HG03558 (cell line): ENCODE data around the gene ADCY4.

Experiments
- ATAC-seq: cut with Tn5 transposase; IDR thresholded peaks from one replicate; pipeline ENCODE4 v1.9.1; 2021; ENCODE audit warnings: moderate number of reproducible peaks; ENCODE audit not compliant: unreplicated experiment; ENCODE audit errors: extremely low read depth

ADCY4 gene

DNA sequence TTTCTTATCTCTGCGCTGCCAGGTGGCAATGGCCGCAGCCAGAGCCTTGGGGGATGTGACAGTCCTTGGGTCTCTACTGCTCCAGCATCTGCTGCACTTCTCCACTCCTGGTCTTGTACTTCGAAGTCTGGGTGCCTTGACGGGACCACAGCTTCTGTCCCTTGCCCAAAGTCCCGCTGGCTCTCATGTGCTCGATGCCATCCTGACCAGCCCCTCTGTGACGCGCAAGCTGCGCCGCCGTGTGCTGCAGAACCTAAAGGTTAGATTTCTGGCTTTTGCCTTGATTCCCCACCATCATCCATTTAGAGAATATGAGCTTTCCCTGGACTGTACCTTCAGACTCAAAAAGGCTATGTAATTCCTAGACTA, 30.9 kb downstream of the ADCY4 start:
- ATAC-seq = no peak

DNA sequence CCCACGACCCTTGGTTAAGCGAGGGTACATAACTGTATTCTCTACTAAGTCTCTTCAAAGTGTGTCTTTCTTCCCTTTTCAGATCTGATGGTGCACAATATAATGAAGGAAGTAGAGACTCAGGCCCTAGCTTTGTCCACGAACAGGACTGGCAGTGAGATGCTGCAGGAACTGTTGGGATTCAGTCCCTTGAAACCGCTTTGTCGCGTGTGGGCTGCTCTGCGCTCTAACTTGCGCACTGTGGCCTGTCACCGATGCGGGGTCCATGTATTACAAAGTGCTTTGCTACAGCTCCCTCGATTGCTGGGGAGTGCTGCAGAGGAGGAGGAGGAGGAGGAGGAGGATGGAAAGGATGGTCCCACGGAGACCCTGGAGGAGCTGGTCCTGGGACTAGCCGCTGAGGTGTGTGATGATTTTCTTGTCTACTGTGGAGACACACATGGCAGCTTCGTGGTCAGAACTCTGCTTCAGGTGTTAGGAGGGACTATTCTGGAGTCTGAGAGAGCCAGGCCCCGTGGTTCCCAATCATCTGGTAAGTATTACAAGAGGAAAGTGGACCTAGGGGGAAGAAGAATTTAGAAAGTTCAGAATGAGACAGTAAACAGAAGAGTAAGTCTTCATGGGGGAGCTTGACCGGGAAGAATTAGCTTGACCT, 34.4 kb downstream of the ADCY4 start:
- no peak for ATAC-seq

DNA sequence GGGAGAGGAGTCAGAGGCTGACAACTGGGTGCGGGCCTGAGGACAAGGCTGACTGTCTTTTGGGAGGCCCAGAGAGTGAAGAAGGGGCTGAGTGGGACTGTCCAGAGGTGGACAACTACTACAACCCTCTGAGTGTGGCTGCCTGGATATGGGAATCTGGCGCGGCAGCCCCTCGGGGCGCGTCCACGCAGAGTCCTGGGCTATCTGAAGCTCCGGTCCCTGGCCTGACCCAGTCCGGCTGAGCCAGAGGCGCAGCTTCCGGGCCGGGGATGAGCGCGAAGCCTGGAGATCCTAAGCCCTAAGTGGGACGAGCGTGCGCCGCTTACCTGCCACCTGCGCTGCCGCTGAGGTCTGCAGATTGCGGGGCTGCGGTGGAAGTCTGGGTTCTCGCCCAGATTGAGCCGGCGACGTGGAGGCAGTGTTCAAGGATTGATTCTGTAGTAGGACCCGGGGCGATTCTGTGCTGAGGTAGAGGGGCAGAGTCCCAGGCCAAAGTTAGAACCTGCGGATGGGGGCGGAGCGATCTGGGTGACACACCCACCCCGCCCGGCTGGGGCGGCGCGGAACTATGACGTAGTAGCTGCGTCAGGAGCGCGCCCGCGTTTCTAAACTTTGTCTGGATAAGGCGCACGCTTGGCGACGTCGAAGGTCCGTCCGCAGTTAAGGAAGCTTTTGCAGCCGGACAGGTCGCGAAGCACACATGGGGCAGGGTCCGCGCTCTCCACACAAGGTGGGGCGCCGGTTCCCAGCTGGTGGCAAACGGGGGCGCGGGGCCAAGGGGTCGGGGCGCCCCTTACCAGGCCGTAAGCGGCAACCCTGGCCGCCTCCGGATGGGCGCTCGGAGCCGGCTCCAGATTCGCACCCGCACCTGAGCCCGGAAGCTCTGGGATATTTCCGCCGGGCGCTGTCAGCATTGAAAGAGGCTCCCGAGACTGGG, 35.3 kb downstream of the ADCY4 start, which contains the start of the genes DHRS1 and NOP9:
DHRS1 (minus strand) TSS at position 526 of the 937 bp plus-strand sequence. CDS start 674 bp downstream, outside the sequence.
NOP9 (plus strand) TSS at position 596 of the 937 bp plus-strand sequence; CDS start at position 701, 105 bp downstream.
- peak; percentile 40 for ATAC-seq

DNA sequence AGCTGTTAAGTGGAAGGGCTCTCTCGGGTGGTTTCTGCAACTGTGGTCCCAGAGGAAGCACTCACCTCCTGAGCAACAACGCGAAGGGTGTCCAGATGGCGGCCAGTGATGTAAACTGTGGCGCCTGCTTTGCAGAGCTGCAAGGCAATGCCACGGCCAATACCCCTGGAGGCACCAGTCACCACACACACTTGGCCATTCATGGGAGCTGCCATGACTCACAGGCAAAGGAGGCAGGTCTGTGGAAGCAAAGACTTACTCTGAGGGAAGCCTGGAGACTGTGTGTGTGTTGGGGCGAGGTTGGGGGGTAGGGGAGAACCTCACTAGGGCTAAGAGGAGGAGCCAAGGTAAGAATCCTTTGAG, 36.0 kb downstream of the ADCY4 start:
- no peak for ATAC-seq

DNA sequence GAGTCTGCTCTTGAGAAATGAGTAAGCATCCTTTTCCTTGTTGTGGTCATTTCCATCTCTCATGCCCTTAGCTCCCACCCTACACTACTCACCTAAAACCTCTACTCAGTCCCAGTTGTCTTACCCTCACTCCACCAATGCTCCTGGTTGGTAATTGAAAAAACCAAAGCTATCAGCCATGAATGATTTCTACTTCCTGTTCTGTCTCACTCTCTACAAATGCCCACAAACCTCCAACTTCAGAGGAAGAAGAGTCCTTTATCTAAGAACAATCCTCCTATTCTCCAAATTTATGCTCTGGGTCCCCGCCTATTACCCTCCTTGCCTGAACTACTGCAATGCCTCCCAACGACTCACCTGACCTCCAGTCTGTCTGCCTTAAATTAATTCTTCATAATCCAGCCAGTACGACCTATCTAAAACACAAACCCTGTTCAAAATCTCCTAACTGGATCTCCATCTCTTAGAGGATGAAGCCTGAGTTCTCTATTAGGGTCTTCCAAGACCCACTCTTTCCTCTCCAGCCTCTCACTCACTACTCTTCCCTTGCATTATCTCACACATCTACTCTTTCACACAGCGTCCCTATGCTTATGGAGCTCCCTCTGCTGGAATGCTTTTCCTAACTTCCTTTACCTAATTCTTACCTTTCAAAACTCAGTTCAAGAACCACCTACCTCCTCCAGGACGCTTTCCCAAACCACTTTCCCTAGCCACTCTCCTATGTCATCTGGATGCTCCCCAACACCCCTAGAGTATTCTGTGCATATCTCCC, 37.5 kb downstream of the ADCY4 start:
- peak; percentile 10 for ATAC-seq

DNA sequence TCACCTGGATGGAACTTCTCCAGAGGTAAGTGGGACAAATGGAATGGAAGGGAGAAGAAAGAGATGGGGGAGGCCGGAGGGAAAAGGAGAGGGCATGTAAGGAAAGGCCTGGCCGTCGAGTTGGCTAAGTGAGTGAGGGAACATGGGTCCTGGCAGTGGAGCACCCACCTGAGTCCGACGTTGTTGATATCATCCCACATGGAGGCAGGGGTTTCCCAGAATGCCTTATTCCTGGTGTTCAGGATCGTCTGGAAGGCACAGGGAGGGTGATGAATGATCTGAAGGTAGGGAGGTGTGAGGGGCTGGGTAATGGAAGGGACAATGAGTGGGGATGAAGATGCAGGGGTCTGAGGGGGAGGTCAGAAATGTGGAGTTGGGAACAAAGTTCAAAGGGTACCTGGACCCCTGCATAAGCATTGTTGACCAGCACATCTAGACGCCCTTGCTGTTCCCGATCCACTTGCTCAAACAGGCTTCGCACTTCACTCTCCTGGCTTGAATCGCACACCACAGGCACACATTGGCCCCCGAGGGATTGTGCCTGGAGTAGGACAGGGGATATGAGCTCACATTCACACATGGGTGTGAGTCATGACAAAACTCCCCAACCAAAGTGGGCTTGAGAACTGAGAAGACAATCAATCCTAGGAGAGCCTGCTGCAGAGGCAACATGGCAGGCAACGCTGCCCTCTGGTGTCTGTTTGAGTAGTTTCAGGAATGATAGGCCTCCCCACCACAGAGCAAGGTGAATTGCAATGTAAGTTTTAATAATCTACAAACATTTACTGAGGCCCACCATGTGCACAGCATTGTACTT, 38.3 kb downstream of the ADCY4 start:
- ATAC-seq = peak; percentile 32

DNA sequence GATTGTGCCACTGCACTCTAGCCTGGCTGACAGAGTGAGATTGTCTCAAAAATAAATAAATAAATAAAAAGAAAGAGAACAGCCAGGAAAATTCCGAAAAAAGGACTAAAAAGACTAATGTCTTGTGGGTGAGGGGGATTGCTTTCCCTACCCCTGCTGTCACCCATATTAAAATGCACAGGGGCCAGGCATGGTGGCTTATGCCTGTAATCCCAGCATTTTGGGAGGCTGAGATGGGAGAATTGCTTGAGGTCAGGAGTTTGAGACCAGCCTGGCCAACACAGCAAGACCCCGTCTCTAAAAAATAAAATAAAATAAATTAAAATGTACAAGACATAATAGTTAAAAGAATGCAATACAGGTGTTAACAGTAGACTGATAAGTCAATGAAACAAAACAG, 41.3 kb downstream of the ADCY4 start:
- no peak for ATAC-seq

DNA sequence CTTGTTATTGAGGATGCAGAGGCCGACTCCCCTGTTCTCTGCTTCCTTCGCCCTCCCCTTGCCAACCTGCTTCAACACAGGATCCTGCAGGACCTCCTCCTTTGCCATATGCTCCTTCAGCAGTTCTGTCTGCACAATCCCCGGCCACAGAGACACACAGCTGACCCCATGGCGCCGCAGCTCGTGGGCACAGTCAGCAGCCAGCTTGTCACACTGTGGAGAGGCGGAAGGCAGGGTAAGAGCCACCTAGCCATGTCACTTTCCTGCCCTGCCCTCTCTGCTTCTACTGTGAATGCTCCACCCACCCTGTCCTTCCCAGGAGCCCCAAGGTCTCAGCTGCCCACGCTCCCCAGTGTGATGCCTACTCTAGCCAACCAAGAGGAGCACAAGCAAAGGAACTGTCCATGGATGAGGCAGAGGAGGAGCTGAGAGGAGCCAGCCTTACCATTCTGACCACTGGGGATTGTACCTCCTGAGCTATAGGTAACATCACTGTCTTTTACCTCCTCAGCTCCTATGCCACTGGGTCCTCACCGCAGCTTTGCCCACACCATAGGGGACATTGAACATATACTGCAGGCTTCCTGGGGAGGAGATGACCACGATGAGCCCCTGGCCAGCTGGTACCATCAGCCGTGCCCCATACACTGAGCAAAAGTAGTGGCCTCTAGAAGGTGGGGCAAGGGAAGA, 42.6 kb downstream of the ADCY4 start:
- ATAC-seq = no peak

DNA sequence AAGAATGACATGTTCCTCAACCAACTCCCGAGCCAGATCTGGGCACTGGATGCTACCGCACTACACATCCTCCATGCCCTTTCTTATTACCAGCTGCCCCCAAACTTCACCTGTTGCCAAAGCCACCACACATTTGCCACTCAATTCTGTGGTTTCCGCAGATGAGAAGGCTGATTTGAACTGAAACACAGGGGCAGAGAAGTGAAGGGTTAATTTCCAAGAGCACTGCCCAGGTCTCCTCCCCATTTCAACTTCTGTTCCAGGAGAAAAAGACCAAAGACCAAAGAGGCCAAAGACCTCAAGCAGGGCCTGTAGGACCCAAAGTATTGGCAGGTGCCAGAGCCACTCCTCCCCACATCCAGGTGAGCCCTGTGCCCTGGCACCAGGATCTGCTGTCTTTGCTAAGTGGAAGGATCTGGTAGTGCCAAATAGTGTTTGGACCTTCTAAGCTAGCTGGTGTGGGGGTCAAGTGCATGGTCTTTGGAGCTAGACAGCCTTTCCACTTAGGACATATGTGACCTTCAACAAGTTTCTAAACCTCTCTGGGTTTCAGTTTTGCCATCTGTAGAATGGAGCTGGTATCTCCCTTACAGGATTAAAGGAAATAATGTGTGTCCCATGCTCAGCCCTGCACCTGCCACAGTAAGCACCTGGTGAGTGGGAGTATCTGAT, 43.3 kb downstream of the ADCY4 start:
- ATAC-seq = no peak

DNA sequence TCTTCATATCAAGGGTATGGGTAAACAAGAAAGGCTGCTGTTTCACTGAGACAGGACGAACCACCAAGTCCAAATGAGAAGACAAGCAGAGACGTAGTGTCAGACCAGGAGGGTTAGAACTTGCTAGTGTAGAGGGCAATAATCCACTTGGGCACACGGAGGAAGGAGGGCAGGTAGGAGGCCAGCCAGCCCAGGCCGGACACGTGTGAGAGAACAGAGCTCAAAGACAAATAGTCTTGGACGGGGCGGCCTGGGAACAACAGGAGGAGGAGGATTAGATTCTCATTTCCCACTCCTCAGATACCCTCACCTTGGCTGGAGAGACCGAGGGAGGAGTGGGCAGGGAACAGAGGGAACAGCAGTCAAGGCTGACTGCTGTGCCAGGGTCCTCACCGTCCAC, 44.1 kb downstream of the ADCY4 start:
- no peak for ATAC-seq

DNA sequence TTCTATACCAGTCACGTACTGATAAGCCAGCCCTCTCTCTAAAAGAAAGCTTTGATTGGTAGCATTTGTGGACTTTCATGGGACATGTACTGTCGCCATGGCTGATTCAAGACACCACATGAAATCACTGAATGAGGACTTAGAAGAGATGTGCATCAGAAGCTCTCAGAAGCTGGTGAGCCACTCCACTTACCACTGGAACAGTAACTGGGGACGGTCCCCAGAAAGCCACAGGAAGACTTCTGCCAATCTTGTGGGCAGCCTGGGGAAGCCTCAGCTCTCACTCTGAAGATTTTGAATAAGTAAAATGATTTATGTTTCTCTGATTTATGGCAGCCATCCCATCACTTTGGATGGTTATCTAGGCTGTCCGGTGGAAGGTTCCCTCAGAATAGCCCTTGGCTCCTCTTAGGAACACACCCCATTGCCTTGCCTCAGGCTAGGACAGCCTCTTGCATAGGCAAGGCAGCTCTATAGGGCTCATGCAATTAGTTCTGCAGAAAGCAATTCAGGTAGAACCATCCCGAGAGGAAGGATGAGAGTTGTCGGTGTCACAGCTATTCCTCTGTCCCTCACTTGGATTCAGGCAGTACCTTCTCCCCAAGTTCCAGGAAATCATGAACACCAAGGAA, 45.1 kb downstream of the ADCY4 start:
- no peak for ATAC-seq

DNA sequence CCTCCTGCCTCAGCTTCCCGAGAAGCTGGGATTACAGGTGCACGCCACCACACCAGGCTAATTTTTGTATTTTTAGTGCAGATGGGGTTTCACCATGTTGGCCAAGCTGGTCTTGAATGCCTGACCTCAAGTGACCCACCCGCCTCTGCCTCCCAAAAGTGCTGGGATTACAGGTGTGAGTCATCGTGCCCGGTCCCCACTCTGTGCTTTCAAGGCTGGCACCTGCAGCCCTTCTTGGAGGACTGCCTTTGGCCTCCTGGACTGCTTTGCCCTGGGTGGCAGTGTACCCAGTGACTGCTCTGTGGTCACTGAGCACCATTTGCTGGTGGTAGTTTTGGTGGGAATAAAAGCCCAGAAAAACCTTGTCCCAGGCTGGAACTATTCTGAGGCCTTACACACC, 47.9 kb downstream of the ADCY4 start:
- ATAC-seq = no peak

DNA sequence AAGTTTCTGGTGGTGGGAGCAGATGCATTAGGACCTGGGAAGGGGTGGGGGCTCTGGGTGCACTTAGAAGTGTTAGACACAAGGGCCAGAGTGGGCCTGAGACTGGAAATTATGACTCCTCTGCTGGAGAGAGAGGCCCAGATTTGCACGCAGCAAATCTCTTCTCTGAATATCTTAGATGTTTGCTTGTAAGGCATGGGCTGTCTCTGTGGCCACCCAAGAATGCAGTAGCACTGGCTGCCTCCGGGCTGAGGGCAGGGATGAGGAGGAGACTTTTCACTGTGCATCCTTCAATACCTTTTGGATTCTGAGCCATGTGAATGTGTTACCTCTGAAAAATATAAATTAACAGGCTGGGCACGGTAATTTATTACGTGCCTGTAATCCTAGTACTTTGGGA, 49.5 kb downstream of the ADCY4 start:
- no peak for ATAC-seq

DNA sequence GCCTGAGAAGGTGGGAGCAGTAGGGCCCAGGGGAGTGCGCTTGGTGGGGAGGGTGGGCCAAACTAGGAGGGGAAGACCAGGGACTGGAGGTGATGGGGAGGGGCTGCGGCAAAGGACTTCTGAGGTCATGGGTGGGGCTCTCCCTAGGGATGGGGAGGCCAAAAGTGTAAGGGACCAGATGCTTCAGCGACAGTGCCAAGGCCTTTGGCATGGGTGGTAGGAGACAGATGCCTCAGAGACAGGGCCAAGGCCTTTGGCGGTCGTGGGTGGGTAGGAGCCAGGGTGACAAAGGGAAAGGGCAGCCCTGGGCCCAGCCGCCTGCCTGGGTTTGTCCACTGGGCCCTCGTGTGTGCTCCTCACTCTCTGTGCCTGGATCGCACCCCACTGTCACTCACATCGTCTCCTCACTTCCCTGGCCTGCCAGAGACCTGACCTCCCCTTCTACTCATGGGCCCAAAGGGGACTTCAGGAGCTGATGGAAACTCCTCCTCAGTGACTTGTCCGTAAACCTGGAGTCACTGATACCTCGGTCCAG, 50.3 kb downstream of the ADCY4 start:
- ATAC-seq = no peak

DNA sequence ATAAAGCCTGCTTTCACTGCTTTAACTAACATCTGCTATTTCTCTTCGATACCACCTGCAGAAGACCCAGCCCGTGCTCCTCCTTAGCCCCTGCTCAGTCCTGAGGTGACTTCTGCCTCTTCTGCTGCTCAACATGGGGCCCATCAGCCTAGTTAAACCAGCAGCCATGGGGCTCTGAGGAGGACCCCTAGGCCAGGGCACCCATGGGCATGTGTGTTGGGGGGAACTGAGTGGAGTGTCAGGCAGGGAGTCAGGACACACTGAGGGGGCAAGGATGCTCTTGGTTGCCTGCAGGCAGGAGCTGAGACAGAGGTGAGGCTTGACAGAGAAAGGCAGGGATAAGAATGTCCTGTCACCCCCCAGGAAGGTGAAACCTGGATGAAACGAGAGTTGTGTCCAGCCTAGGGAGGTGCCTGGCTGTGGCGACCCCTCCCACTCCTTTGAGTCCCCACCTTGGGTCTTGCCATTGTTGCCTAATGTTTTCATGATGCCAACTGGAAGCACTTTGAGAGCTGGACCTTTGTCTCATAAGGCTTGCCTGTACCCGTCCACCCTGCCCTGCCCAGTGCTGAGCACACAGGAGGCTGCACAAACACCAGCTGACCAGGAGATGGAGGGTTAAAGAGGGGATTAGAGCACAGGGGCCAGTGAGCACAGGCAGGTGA, 50.9 kb downstream of the ADCY4 start:
- no peak for ATAC-seq

DNA sequence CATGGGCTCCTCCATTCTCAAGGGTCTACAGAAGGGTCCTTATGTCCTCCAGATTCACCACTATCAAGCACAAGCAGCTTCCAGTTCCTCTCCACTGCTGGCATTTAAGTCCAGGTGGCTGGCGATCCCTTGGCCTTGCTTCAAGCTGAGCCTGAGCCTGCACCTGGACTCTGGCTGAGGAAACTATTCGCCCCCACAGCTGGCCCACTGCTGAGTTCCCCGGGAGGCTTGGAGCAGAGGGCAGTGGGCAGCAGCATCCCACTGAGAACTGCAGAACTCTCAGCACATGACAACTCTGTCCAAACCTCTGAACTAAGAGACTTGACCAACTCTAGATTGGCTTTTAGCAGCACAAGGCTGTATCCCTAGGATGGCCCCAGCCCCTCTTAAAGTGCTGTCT, 52.1 kb downstream of the ADCY4 start:
- ATAC-seq = no peak

DNA sequence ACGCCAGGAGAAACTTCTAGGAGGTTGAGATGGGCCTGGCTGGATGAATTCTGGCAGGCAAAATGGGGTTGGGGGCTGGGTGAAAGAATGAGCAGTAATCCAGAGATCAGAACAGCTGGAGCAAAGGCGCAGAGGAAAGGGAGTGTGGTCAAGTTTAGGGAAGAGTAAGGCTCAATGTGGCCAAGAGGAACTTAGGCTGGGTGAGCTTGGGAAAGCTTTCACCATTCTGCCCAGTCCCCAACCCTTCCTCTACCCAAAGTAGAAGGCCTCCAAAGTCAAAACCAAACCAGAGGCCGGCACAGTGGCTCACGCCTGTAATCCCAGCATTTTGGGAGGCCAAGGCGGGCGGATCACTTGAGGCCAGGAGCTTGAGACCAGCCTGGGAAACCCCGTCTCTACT, 53.2 kb downstream of the ADCY4 start:
- no peak for ATAC-seq
